Measurements from ENCODE around the gene LIPA.
"Not testable (repeated sequence)": the region's sequence is repeated elsewhere in the genome, so short reads cannot be mapped to it uniquely, and the experiment has no call there.

Gene LIPA

GRCh38 chr10:89269433-89270152, 18.0 kb upstream of the LIPA start:
- no peak for DNase-seq

GRCh38 chr10:89266721-89267453, 15.3 kb upstream of the LIPA start:
- no peak for DNase-seq

- no peak for DNase-seq
Observed at GRCh38 chr10:89263531-89263930, 12.0 kb upstream of the LIPA start.

GRCh38 chr10:89263091-89263490, 11.5 kb upstream of the LIPA start:
- DNase-seq = no peak

- no peak for DNase-seq
Observed at GRCh38 chr10:89262086-89263051, 10.8 kb upstream of the LIPA start.

DNA sequence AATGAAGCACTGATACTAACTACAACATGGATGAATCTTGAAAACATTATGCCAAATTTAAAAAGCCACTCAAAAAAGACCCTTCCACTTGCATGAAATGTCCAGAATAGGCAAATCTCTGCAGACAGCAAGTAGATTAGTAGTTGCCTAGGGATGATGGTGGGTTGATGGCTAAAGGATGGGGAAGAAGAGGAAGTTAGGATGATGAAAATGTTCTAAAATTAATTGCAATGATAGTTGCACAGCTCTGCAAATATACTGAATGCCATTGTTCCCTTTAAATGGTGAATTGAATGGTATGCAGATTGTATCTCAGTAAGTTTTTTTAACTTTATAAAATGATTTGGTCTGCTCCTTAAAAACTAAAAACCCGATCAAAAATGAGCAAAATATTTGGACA, 7.3 kb upstream of the LIPA start:
- no peak for DNase-seq

- no peak for DNase-seq
Observed at GRCh38 chr10:89257581-89257980, 6.0 kb upstream of the LIPA start.

GRCh38 chr10:89256962-89257361, 5.4 kb upstream of the LIPA start:
- no peak for DNase-seq

GRCh38 chr10:89256340-89256739, 4.8 kb upstream of the LIPA start:
- no peak for DNase-seq

- no peak for DNase-seq
Observed at GRCh38 chr10:89255793-89256192, 4.2 kb upstream of the LIPA start.

- not testable (repeated sequence) for DNase-seq
Observed at GRCh38 chr10:89255091-89255579, 3.6 kb upstream of the LIPA start.

- no peak for DNase-seq
Observed at GRCh38 chr10:89252225-89252585, 630 bp upstream of the LIPA start.

DNA sequence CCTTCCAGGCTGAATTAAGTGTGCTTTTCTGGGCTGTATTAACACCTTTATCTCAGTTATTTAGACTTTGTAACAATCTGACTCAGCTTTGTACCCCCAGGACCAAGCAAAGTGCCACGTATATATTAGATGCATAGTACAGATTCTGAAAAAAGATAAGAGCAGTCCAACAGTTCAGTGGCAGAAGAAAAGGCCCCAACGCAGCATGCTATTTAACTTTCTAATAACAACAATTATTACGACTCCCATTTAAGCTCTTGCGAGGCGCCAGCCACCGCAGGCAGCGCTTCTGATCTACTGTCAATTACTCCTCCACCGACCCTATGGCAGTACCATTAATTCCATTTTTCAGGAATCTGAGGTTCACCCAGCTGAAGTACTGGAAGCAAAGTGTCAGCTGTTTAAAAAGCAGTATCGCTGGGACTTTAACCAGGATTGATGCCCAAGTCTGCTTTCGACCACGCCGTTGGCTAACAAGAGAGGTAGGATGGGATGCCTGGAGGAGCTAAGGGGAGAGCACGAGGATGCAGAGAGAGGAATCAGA, 638 bp downstream of the LIPA start:
- peak; percentile 8 to 20 for DNase-seq

- DNase-seq = no peak
Observed at GRCh38 chr10:89248990-89249389, 2.6 kb downstream of the LIPA start.

DNA sequence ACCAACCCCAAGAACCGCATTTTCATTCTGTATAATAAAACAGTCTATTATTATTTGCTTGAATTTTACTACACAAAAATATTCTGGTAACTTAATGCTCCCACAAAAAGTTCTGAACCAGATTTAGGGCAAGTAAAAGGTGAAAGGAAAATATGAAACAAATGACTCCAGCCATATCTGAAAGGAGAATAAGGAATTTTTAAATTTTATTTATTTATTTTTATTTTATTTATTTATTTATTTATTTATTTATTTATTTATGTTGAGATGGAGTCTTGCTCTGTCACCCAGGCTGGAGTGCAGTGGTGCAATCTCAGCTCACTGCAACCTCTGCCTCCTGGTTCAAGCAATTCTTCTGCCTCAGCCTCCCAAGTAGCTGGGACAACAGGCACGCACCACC, 4.0 kb downstream of the LIPA start:
- not testable (repeated sequence) for DNase-seq

GRCh38 chr10:89245802-89246201, 5.8 kb downstream of the LIPA start:
- DNase-seq = no peak

GRCh38 chr10:89242840-89243568, 8.6 kb downstream of the LIPA start:
- no peak for DNase-seq

DNA sequence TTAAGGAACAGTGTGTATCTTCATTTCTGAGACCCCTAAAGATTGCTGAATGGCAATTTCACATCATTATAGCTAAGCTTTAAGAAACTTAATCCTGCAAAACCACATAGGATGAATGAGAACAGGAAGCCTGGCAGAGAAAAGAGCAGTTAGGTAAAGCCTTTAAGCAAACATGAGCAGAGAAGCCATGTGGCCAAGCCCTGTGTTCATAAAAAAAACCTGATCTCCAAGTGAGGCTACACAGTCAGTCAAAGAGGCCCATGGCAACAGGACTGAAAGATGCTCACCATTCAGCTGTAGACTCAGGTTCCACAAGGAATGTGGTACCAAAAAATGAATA, 9.3 kb downstream of the LIPA start:
- DNase-seq = no peak

DNA sequence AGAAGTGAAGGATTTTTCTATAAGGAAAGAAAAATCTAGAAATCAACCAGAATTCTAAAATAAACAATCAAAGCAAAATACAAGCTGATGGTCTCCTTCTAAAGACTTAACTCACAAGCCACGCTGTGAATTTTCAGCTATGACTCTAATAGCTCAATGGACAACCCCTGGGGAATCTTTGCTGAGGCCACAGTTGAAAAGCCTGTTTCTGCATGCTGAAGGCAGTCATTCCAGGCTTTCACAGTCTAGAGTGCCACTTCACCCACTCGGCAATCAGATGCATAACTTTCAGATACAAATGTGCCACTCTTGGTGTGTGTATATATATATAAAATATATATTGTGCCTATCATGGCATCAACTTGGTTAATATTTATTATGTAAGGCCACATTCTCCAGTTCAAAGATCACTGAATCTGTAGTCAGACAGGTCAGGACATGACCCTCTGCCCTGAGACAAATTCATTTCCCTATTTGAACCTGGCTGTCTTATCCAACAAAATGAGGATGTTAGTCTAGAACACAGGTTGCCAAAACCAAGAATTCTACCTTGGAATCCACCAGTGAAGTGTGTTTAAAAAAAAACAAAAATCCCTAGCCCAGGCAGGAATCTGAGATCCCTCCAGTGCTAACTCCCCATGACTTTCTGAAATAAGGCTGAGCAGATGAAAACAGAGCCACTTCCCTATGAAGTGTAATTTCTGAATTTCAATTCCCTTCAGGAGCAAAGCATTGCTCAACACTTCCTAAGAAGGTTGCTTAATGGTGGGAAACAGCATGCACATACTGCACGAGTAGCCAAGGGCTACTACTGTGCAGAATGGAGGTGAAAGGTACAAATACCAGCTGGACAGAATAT, 9.9 kb downstream of the LIPA start:
- DNase-seq = peak in 1 of 2 experiments; percentile 1

DNA sequence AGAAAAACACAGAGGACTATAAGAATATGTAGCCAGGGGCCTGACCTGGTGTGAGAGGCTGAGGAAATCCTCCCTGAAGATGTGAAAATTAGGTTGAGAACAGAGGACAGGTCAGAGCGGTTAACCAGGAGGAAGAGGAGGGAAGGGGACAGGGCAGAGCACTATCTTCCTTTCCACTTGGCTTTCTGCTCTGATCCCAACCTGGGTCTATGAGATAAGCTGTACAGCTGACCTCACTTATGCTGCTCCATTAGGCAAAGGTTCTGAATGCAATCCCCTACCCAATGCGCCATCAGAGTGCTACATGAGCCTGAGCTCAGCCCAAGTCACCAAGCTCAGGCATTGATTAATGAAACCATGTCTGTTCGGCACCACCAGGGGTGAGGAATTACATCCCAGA, 10.5 kb downstream of the LIPA start:
- no peak for DNase-seq

DNA sequence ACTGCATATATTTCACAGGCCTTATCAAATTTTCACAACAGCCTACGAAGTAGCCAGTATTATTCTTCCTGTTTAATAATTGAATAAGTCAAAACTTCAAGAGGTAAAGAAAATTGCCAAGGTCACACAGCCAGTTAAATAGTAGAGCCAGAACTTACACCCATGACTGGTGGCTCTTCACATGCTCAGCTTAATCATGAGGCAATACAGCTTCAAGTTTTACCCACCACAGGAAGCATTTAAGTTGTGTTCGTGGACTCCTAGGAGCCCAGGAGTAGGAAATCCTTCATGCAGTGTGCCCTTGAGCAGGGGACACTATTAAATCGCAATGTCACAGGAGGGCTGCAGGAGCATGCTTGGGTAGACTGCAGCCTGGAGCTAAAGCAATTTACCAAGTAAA, 11.1 kb downstream of the LIPA start:
- DNase-seq = no peak

Measured in NCI-H526 (cell line).